ENCODE results near the gene TPM3.

DNA sequence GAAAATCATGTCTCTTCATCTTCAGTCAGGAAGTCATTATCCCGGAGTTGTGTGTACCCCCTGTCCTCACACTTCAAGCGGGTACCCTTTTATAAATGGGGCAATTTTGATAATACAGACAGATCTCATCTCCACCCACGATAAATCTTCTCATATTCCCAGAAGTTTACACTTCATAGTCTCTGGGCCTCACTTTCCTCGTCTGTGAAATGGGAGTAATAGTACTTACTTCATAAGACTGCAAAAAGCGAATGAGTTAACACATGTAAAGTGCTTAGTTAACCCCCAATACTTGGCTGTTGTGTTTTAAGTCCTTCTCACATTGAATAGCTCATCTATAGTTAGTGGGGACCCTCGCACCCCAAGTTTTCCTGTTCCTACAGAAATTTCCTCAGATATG, 37.8 kb downstream of the TPM3 start:
- TF ChIP-seq, protein P1, sequence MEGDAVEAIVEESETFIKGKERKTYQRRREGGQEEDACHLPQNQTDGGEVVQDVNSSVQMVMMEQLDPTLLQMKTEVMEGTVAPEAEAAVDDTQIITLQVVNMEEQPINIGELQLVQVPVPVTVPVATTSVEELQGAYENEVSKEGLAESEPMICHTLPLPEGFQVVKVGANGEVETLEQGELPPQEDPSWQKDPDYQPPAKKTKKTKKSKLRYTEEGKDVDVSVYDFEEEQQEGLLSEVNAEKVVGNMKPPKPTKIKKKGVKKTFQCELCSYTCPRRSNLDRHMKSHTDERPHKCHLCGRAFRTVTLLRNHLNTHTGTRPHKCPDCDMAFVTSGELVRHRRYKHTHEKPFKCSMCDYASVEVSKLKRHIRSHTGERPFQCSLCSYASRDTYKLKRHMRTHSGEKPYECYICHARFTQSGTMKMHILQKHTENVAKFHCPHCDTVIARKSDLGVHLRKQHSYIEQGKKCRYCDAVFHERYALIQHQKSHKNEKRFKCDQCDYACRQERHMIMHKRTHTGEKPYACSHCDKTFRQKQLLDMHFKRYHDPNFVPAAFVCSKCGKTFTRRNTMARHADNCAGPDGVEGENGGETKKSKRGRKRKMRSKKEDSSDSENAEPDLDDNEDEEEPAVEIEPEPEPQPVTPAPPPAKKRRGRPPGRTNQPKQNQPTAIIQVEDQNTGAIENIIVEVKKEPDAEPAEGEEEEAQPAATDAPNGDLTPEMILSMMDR (IDR thresholded peaks at IDR 0.05): no peak
- TF ChIP-seq POLR2A (IDR thresholded peaks at IDR 0.05): no peak

Data from sigmoid colon (tissue), 3 donors.